ENCODE measurements around the gene MCAM.

DNA sequence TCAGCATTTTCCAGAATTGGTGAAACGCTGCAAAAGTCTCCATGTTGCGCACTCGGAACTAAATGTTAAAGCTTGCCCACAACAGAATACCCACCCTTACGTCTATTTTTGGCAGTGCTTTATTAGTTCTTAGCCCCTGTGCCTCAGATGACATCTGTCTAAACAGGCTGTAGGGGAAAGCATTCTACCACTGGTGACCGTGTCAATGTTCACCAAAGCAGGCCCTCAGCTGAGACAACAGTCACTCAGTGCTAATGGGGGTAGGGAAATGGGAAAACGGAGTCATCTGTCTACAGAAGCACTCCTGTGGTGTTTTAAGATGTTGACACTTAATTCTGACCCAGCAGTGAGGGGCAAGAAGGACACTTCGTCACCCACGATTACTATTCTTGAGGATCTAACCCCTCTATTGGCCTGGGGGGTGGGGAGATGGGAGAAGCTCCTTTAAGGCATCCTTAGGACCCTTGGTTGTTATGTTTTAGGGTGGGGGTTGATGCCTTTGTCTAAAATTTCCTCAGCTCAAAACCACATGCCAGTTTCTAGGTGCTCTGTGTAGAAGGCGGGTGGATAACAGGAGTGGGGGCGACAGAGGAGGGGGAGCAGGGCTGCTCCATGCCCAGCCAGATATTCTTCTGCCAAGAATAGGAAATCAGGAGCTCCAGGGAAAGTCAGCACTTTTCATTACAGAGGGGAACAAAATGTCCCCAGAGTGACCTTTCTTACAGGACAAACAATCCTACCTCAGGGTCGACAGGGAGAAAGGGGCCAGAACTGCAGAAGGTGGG is 45.2 kb upstream of the MCAM start:
- no peak for TF ChIP-seq YBX1 (IDR thresholded peaks at IDR 0.05)
- no peak for TF ChIP-seq CHD4 (IDR thresholded peaks at IDR 0.05)
- TF ChIP-seq, protein P1, sequence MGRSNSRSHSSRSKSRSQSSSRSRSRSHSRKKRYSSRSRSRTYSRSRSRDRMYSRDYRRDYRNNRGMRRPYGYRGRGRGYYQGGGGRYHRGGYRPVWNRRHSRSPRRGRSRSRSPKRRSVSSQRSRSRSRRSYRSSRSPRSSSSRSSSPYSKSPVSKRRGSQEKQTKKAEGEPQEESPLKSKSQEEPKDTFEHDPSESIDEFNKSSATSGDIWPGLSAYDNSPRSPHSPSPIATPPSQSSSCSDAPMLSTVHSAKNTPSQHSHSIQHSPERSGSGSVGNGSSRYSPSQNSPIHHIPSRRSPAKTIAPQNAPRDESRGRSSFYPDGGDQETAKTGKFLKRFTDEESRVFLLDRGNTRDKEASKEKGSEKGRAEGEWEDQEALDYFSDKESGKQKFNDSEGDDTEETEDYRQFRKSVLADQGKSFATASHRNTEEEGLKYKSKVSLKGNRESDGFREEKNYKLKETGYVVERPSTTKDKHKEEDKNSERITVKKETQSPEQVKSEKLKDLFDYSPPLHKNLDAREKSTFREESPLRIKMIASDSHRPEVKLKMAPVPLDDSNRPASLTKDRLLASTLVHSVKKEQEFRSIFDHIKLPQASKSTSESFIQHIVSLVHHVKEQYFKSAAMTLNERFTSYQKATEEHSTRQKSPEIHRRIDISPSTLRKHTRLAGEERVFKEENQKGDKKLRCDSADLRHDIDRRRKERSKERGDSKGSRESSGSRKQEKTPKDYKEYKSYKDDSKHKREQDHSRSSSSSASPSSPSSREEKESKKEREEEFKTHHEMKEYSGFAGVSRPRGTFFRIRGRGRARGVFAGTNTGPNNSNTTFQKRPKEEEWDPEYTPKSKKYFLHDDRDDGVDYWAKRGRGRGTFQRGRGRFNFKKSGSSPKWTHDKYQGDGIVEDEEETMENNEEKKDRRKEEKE (IDR thresholded peaks at IDR 0.05) = no peak
- TF ChIP-seq RAD21 (IDR thresholded peaks at IDR 0.05; ENCODE audit: insufficient read depth, low read depth, low read length) = no peak
- TF ChIP-seq, protein P2, sequence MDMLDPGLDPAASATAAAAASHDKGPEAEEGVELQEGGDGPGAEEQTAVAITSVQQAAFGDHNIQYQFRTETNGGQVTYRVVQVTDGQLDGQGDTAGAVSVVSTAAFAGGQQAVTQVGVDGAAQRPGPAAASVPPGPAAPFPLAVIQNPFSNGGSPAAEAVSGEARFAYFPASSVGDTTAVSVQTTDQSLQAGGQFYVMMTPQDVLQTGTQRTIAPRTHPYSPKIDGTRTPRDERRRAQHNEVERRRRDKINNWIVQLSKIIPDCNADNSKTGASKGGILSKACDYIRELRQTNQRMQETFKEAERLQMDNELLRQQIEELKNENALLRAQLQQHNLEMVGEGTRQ (IDR thresholded peaks at IDR 0.05; ENCODE audit: borderline replicate concordance, low read depth, low read length) = no peak
- no peak for TF ChIP-seq TCF3 (IDR thresholded peaks at IDR 0.05; ENCODE audit: borderline replicate concordance, insufficient read depth, low read depth, low read length)
- no peak for TF ChIP-seq SRF (IDR thresholded peaks at IDR 0.05; ENCODE audit: low read depth in 2 of 2, low read length in 2 of 2)
- TF ChIP-seq ZNF274 (IDR thresholded peaks at IDR 0.05; ENCODE audit: insufficient read depth, insufficient read length) = no peak
- TF ChIP-seq EGR1 (IDR thresholded peaks at IDR 0.05; ENCODE audit: borderline replicate concordance in 1 of 2, low read depth in 2 of 2, low read length in 2 of 2) = no peak
- TF ChIP-seq, protein P3, sequence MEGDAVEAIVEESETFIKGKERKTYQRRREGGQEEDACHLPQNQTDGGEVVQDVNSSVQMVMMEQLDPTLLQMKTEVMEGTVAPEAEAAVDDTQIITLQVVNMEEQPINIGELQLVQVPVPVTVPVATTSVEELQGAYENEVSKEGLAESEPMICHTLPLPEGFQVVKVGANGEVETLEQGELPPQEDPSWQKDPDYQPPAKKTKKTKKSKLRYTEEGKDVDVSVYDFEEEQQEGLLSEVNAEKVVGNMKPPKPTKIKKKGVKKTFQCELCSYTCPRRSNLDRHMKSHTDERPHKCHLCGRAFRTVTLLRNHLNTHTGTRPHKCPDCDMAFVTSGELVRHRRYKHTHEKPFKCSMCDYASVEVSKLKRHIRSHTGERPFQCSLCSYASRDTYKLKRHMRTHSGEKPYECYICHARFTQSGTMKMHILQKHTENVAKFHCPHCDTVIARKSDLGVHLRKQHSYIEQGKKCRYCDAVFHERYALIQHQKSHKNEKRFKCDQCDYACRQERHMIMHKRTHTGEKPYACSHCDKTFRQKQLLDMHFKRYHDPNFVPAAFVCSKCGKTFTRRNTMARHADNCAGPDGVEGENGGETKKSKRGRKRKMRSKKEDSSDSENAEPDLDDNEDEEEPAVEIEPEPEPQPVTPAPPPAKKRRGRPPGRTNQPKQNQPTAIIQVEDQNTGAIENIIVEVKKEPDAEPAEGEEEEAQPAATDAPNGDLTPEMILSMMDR (IDR thresholded peaks at IDR 0.05 in 2 of 3, conservative IDR thresholded peaks at IDR 0.05 in 1 of 3; ENCODE audit: control insufficient read depth in 2 of 3, extremely low read depth in 1 of 3, insufficient read depth in 1 of 3, low read depth in 3 of 3, low read length in 3 of 3) = no peak
- no peak for TF ChIP-seq POLR2AphosphoS5 (IDR thresholded peaks at IDR 0.05; ENCODE audit: low read length)
- no peak for TF ChIP-seq NFIC (IDR thresholded peaks at IDR 0.05; ENCODE audit: low read depth, low read length)
- TF ChIP-seq SMARCA5 (IDR thresholded peaks at IDR 0.05) = no peak
- no peak for TF ChIP-seq ASH2L (IDR thresholded peaks at IDR 0.05; ENCODE audit: borderline replicate concordance, low read depth)

Data from GM12878 (cell line).